Spinal cord (tissue), 10 donors: ENCODE measurements around the gene ST3GAL3. TPM values are rescaled to one million over a fixed set of nuclear protein-coding genes. Genes with fewer than 3 reads are reported as not detected.

Experiments
- DNase-seq, 6 donors: peaks; one replicate each; pipeline versions ENCODE4 v3.0.0 to v3.0.0-alpha.2; 2013 to 2015; ENCODE audit warnings: low spot score in 6 of 6, low read depth in 4 of 6
- H3K27ac ChIP-seq: one replicate; pipeline ENCODE4 v1.5.1; 2013; ENCODE audit warnings: low read depth, low read length, control low read depth
- H3K27me3 ChIP-seq: one replicate; pipeline ENCODE4 v1.6.1; 2013; ENCODE audit warnings: low read length; ENCODE audit not compliant: control insufficient read depth, insufficient read depth
- H3K36me3 ChIP-seq: one replicate; pipeline ENCODE4 v1.6.1; 2013; ENCODE audit warnings: low read length; ENCODE audit not compliant: control insufficient read depth, insufficient read depth
- H3K4me1 ChIP-seq: one replicate; pipeline ENCODE4 v1.6.1; 2013; ENCODE audit warnings: low read length; ENCODE audit not compliant: control insufficient read depth, insufficient read depth
- H3K4me3 ChIP-seq: one replicate; pipeline ENCODE4 v1.5.1; 2013; ENCODE audit warnings: low read depth, low read length, control low read depth
- H3K9me3 ChIP-seq: one replicate; pipeline ENCODE4 v1.6.1; 2013; ENCODE audit warnings: low read length; ENCODE audit not compliant: control insufficient read depth, insufficient read depth
- WGBS: methylation state at CpG from one replicate; pipeline ENCODE4 v1.1.5; 2013; ENCODE audit warnings: missing lambda C conversion rate; ENCODE audit not compliant: insufficient coverage; 5-methylcytosine and 5-hydroxymethylcytosine counted together
- polyA plus RNA-seq, 2 donors: library from polyadenylated mRNA; unstranded; fragments of 120-200 nt; gene quantifications; one replicate each; pipeline ENCODE4 v1.2.1, GENCODE V29; 2013; ENCODE audit not compliant: insufficient read length in 2 of 2
- total RNA-seq, 2 donors: library from RNA; depleted of rRNA in 1 of 2; stranded (reverse); fragments of 120-200 nt in 1 of 2; fragments of >200 nt in 1 of 2; gene quantifications; one replicate each; pipeline versions ENCODE4 v1.2.3 to v1.2.4, GENCODE V29; 2013 to 2014
- donor health status: healthy.

The ST3GAL3 gene
- total and polyA plus RNA-seq, 4 donors, result 29.6 to 71.0 (median 52.9) TPM

GRCh38 chr1:43883321-43883720 lies 176.0 kb downstream of the ST3GAL3 start:
- Histone ChIP-seq H3K27ac (no peak overlapping the region), H3K4me3 (no peak overlapping the region), H3K4me1 (peaks cover 5% of the 10 kb centered on the region), H3K27me3 (no peaks in the 10 kb centered on the region), H3K36me3 (peaks cover 4% of the 10 kb centered on the region), H3K9me3 (no peaks in the 10 kb centered on the region)
- no peak for DNase-seq
- 87% methylated on average over 3 of the region's 4 CpGs for WGBS

GRCh38 chr1:43885279-43885801 lies 178.0 kb downstream of the ST3GAL3 start:
- no peak for DNase-seq
- WGBS, result 69% methylated on average over 11 of the region's 12 CpGs
- H3K27ac ChIP-seq, result no peak overlapping the region
- H3K27me3 ChIP-seq, result no peaks in the 10 kb centered on the region
- peaks cover 5% of the 10 kb centered on the region for H3K4me1 ChIP-seq
- H3K36me3 ChIP-seq, result peaks cover 4% of the 10 kb centered on the region
- H3K4me3 ChIP-seq, result no peak overlapping the region
- no peaks in the 10 kb centered on the region for H3K9me3 ChIP-seq

GRCh38 chr1:43887748-43888147 lies 180.4 kb downstream of the ST3GAL3 start:
- Histone ChIP-seq H3K27ac (no peak overlapping the region), H3K4me3 (no peak overlapping the region), H3K27me3 (no peaks in the 10 kb centered on the region), H3K4me1 (no peaks in the 10 kb centered on the region), H3K36me3 (peaks cover 4% of the 10 kb centered on the region), H3K9me3 (no peaks in the 10 kb centered on the region)
- DNase-seq, result no peak

GRCh38 chr1:43890815-43891214 lies 183.5 kb downstream of the ST3GAL3 start:
- no peaks in the 10 kb centered on the region for H3K9me3 ChIP-seq
- DNase-seq, result no peak
- H3K4me3 ChIP-seq, result no peak overlapping the region
- H3K36me3 ChIP-seq, result peaks cover 5% of the 10 kb centered on the region
- no peaks in the 10 kb centered on the region for H3K27me3 ChIP-seq
- WGBS, result 100% methylated on average over 1 of the region's 5 CpGs
- H3K4me1 ChIP-seq, result no peaks in the 10 kb centered on the region
- no peak overlapping the region for H3K27ac ChIP-seq

- Histone ChIP-seq H3K27me3 (no peaks in the 10 kb centered on the region), H3K4me3 (no peak overlapping the region), H3K4me1 (no peaks in the 10 kb centered on the region), H3K27ac (no peak overlapping the region), H3K36me3 (peaks cover 12% of the 10 kb centered on the region), H3K9me3 (no peaks in the 10 kb centered on the region)
- DNase-seq, result no peak
- WGBS, result 75% methylated on average over 1 of the region's 1 CpG
Observed at GRCh38 chr1:43893006-43893405, 185.7 kb downstream of the ST3GAL3 start.

GRCh38 chr1:43898981-43899380 lies 191.6 kb downstream of the ST3GAL3 start:
- Histone ChIP-seq H3K36me3 (peaks cover 52% of the 10 kb centered on the region), H3K27ac (no peak overlapping the region), H3K4me1 (no peaks in the 10 kb centered on the region), H3K27me3 (no peaks in the 10 kb centered on the region), H3K9me3 (no peaks in the 10 kb centered on the region), H3K4me3 (no peak overlapping the region)
- WGBS, result 97% methylated on average over 12 of the region's 12 CpGs
- DNase-seq, result no peak

GRCh38 chr1:43900386-43900785 lies 193.1 kb downstream of the ST3GAL3 start:
- Histone ChIP-seq H3K9me3 (no peaks in the 10 kb centered on the region), H3K27me3 (no peaks in the 10 kb centered on the region), H3K36me3 (peaks cover 53% of the 10 kb centered on the region), H3K4me1 (no peaks in the 10 kb centered on the region), H3K27ac (no peak overlapping the region), H3K4me3 (no peak overlapping the region)
- DNase-seq, result no peak
- WGBS, result 100% methylated on average over 2 of the region's 3 CpGs

GRCh38 chr1:43901196-43901961 lies 194.0 kb downstream of the ST3GAL3 start:
- Histone ChIP-seq H3K4me3 (no peak overlapping the region), H3K9me3 (no peaks in the 10 kb centered on the region), H3K36me3 (peaks cover 54% of the 10 kb centered on the region), H3K4me1 (no peaks in the 10 kb centered on the region), H3K27me3 (no peaks in the 10 kb centered on the region), H3K27ac (no peak overlapping the region)
- 87% methylated on average over 5 of the region's 7 CpGs for WGBS
- DNase-seq, result no peak

- no peak for DNase-seq
- H3K4me3 ChIP-seq, result no peak overlapping the region
- no peaks in the 10 kb centered on the region for H3K27me3 ChIP-seq
- no peak overlapping the region for H3K27ac ChIP-seq
- no peaks in the 10 kb centered on the region for H3K9me3 ChIP-seq
- peaks cover 55% of the 10 kb centered on the region for H3K36me3 ChIP-seq
- 92% methylated on average over 3 of the region's 4 CpGs for WGBS
- no peaks in the 10 kb centered on the region for H3K4me1 ChIP-seq
Observed at GRCh38 chr1:43902058-43902831, 194.9 kb downstream of the ST3GAL3 start.
